ENCODE measurements around the gene PLEKHD1.
A peak's percentile ranks its signal among the peaks of the same experiment; 100 is the strongest.

The PLEKHD1 gene

GRCh38 chr14:69554500-69554899, 70.0 kb downstream of the PLEKHD1 start:
- peak in 1 of 2 donors; percentile 54 for DNase-seq (ENCODE audit: low read depth in 2 of 2)
- H3K4me3 ChIP-seq (replicated peaks in 1 of 2; ENCODE audit: low read depth in 2 of 2, low read length in 2 of 2): no peak overlapping the region
- no peak for TF ChIP-seq CTCF (IDR thresholded peaks at IDR 0.05; ENCODE audit: low read depth, low read length)

GRCh38 chr14:69558774-69559173, 74.2 kb downstream of the PLEKHD1 start:
- no peak overlapping the region for H3K4me3 ChIP-seq (replicated peaks in 1 of 2; ENCODE audit: low read depth in 2 of 2, low read length in 2 of 2)
- DNase-seq (ENCODE audit: low read depth in 2 of 2): no peak
- no peak for TF ChIP-seq CTCF (IDR thresholded peaks at IDR 0.05; ENCODE audit: low read depth, low read length)

- H3K4me3 ChIP-seq (replicated peaks in 1 of 2; ENCODE audit: low read depth in 2 of 2, low read length in 2 of 2): no peak overlapping the region
- no peak for TF ChIP-seq CTCF (IDR thresholded peaks at IDR 0.05; ENCODE audit: low read depth, low read length)
- no peak for DNase-seq (ENCODE audit: low read depth in 2 of 2)
Measured at GRCh38 chr14:69559581-69560011, 75.1 kb downstream of the PLEKHD1 start.

GRCh38 chr14:69560826-69561225, 76.3 kb downstream of the PLEKHD1 start:
- DNase-seq (ENCODE audit: low read depth in 2 of 2): no peak
- no peak overlapping the region for H3K4me3 ChIP-seq (replicated peaks in 1 of 2; ENCODE audit: low read depth in 2 of 2, low read length in 2 of 2)
- TF ChIP-seq CTCF (IDR thresholded peaks at IDR 0.05; ENCODE audit: low read depth, low read length): no peak

GRCh38 chr14:69561893-69562292, 77.4 kb downstream of the PLEKHD1 start:
- no peak for TF ChIP-seq CTCF (IDR thresholded peaks at IDR 0.05; ENCODE audit: low read depth, low read length)
- DNase-seq (ENCODE audit: low read depth in 2 of 2): no peak
- H3K4me3 ChIP-seq (replicated peaks in 1 of 2; ENCODE audit: low read depth in 2 of 2, low read length in 2 of 2): no peak overlapping the region

- no peak for DNase-seq (ENCODE audit: low read depth in 2 of 2)
- no peak overlapping the region for H3K4me3 ChIP-seq (replicated peaks in 1 of 2; ENCODE audit: low read depth in 2 of 2, low read length in 2 of 2)
- TF ChIP-seq CTCF (IDR thresholded peaks at IDR 0.05; ENCODE audit: low read depth, low read length): no peak
Measured at GRCh38 chr14:69567563-69567962, 83.0 kb downstream of the PLEKHD1 start.

GRCh38 chr14:69569859-69570258, 85.3 kb downstream of the PLEKHD1 start:
- no peak for DNase-seq (ENCODE audit: low read depth in 2 of 2)
- TF ChIP-seq CTCF (IDR thresholded peaks at IDR 0.05; ENCODE audit: low read depth, low read length): no peak
- no peak overlapping the region for H3K4me3 ChIP-seq (replicated peaks in 1 of 2; ENCODE audit: low read depth in 2 of 2, low read length in 2 of 2)

Data from cardiac fibroblast (primary cell).